Kidney (tissue), 14 donors: ENCODE results near the gene RRP1B. TPM values are rescaled to one million over a fixed set of nuclear protein-coding genes. Genes with fewer than 3 reads are reported as not detected.

Experiments used
- DNase-seq, 5 donors: peaks; one replicate each; pipeline ENCODE4 v3.0.0-alpha.2; 2013 to 2020
- FAIRE-seq: peaks from 2 replicates; lab custom pipeline; 2012; peaks lifted over from hg19 to GRCh38; lab: Jason Lieb, UNC
- H3K27ac ChIP-seq, 2 donors: one replicate each; pipeline ENCODE4 v1.7.0; 2013; ENCODE audit warnings: low read depth in 2 of 2, low read length in 2 of 2, inconsistent platforms in 1 of 2
- H3K27me3 ChIP-seq: one replicate; pipeline ENCODE4 v1.7.1; 2013; ENCODE audit warnings: low read length, inconsistent platforms; ENCODE audit not compliant: control insufficient read depth, insufficient read depth
- H3K36me3 ChIP-seq, 3 donors: one replicate each; pipeline versions ENCODE4 v1.7.0 to v1.7.1; 2013; ENCODE audit warnings: low read length in 3 of 3, control low read depth in 1 of 3, inconsistent platforms in 1 of 3; ENCODE audit not compliant: insufficient read depth in 3 of 3, control insufficient read depth in 2 of 3
- H3K4me1 ChIP-seq, 3 donors: one replicate each; pipeline versions ENCODE4 v1.7.0 to v1.7.1; 2013; ENCODE audit warnings: low read length in 3 of 3, inconsistent platforms in 1 of 3, low read depth in 1 of 3; ENCODE audit not compliant: control insufficient read depth in 2 of 3, insufficient read depth in 2 of 3
- H3K4me3 ChIP-seq, 3 donors: one replicate each; pipeline versions ENCODE4 v1.7.0 to v1.8.1; 2013; ENCODE audit warnings: low read length in 3 of 3, control low read depth in 1 of 3, inconsistent platforms in 1 of 3
- H3K9ac ChIP-seq, 3 donors: one replicate each; pipeline versions ENCODE4 v1.7.0 to v1.7.1; 2013; ENCODE audit warnings: low read length in 3 of 3, control low read depth in 1 of 3, inconsistent platforms in 1 of 3
- H3K9me3 ChIP-seq, 3 donors: one replicate each; pipeline versions ENCODE4 v1.7.0 to v1.7.1; 2013; ENCODE audit warnings: low read length in 3 of 3, control low read depth in 1 of 3, inconsistent platforms in 1 of 3; ENCODE audit not compliant: control insufficient read depth in 2 of 3, insufficient read depth in 1 of 3
- CTCF ChIP-seq: IDR thresholded peaks from 3 replicates; pipeline ENCODE4 v1.5.1; 2012; ENCODE audit warnings: mild to moderate bottlenecking, moderate library complexity, borderline replicate concordance; ENCODE audit not compliant: insufficient read depth; ENCODE audit errors: extremely low read depth
- intact Hi-C: fragments of 100-400 bp; cut with DNase I; formaldehyde crosslinking; loops from one replicate; pipeline ENCODE4 v1.11.1; 2022
- polyA plus RNA-seq: library from polyadenylated mRNA; stranded (reverse); fragments of 350-450 nt; fragmentation: Illumina TruSeq; extraction: RNeasy Lipid Tissue Mini Kit (QIAGEN cat#74804); gene quantifications from one replicate; pipeline ENCODE4 v1.2.3, GENCODE V29; 2014; ENCODE audit warnings: low read depth, low replicate concordance; ENCODE audit not compliant: insufficient read depth
- total RNA-seq: library from RNA; stranded (reverse); fragmentation: NEBNext Ultra II Directional; extraction: Animal tissue kit (Norgen Biotek cat#: 25700); gene quantifications from one replicate; pipeline ENCODE4 v1.2.1, GENCODE V29; 2021
- donor health status: control.
- donor health status: control.
- donor health status: control.
- donor health status: control.
- donor health status: control.
- donor health status: DM: yes; HTN: yes; CAD: no.
- donor health status: Normal renal cell carcinoma (clear cell type).

Gene RRP1B
- total and polyA plus RNA-seq, 2 donors from 2014 or later = 5.0 to 17.8 TPM

DNA sequence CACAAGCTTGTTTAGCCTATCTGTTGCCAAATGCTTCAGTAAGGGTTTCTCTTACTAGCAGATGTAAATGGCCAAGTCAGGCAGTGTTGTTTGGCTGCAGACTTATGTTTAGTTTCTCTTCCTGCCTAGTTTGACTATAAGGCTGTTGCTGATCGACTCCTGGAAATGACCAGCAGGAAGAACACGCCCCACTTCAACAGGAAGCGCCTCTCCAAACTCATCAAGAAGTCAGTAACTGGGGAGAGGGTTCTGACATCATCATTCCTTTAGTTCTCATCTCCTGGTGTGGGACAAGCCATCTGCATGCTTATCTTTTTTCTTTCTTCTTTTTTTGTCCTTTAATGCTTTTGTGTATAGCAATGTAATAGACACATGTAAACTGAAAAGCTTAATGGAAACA is 25.1 kb downstream of the RRP1B start:
- H3K27me3 ChIP-seq = no peaks in the 10 kb centered on the region
- H3K27ac ChIP-seq = no peak overlapping the region
- intact Hi-C loops = no loop called here
- H3K4me3 ChIP-seq = no peak overlapping the region
- no peak for FAIRE-seq
- no peak for TF ChIP-seq CTCF
- H3K36me3 ChIP-seq = peaks cover 5 to 52% (median 33%) of the 10 kb centered on the region in 3 donors
- no peak overlapping the region for H3K9ac ChIP-seq
- DNase-seq = no peak
- no peaks in the 10 kb centered on the region for H3K9me3 ChIP-seq
- H3K4me1 ChIP-seq = no peaks in the 10 kb centered on the region

DNA sequence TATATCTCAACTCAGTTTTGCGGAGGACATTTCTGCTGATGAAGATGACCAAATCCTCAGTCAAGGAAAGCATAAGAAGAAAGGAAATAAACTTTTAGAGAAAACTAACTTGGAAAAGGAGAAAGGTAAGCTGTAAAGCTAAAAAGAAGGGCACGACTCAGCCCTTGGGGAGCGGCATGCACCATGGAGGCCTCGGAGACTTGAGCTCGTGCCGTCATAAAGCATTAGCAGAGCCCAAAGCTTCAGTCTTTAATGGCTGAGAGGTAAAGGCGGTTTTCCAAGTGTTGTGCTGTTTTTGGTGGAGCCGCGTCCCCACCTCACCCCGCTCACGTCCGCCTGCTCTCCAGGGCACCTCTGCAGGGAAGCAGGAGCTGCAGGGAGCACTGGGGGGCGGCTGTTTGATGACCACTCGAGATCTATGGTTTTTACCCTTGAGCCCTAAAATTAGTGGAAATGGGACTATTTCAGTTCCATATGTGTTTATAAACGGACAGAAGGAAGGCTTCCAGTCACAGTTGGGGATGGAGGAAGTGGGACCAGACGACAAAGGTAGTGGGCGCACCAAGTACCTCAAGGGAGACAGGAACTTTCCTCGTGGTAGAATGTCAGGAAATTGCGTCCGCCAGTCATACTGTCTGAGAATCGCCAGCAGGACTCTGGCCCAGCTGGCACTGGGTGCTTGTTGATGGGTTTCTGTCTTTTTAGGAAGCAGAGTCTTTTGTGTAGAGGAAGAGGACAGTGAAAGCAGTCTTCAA is 27.6 kb downstream of the RRP1B start:
- Histone ChIP-seq H3K9me3 (no peaks in the 10 kb centered on the region), H3K27ac (no peak overlapping the region), H3K9ac (no peak overlapping the region), H3K4me1 (no peaks in the 10 kb centered on the region), H3K36me3 (peaks cover 5 to 70% (median 39%) of the 10 kb centered on the region in 3 donors), H3K27me3 (no peaks in the 10 kb centered on the region), H3K4me3 (no peak overlapping the region)
- intact Hi-C loops = no loop called here
- DNase-seq (no peak), FAIRE-seq (no peak)
- no peak for TF ChIP-seq CTCF

DNA sequence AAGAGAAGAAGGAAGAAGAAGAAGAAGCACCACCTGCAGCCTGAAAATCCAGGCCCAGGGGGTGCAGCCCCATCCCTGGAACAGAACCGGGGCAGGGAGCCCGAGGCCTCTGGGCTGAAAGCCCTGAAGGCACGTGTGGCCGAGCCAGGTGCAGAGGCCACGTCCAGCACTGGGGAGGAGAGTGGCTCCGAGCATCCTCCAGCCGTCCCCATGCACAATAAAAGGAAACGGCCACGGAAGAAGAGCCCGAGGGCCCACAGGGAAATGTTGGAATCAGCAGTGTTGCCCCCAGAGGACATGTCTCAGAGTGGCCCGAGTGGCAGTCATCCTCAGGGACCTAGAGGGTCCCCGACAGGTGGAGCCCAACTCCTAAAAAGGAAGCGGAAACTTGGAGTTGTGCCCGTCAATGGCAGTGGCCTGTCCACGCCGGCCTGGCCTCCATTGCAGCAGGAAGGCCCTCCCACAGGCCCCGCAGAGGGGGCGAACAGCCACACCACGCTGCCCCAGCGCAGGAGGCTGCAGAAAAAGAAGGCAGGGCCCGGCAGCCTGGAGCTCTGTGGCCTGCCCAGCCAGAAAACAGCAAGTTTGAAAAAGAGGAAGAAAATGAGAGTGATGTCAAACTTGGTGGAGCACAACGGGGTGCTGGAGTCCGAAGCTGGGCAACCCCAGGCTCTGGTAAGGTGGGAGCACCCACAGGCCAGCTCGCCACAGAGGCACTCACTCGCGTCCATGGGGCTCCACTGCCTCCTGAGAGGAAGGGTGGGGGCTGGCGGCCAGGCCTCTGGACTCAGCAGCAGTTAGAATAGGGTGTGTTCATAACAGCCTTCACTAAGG is 28.4 kb downstream of the RRP1B start:
- H3K9me3 ChIP-seq = no peaks in the 10 kb centered on the region
- no peak overlapping the region for H3K9ac ChIP-seq
- H3K27ac ChIP-seq = no peak overlapping the region
- DNase-seq = no peak
- H3K4me3 ChIP-seq = no peak overlapping the region
- no peaks in the 10 kb centered on the region for H3K27me3 ChIP-seq
- TF ChIP-seq CTCF = no peak
- H3K36me3 ChIP-seq = peaks cover 2 to 64% (median 36%) of the 10 kb centered on the region in 3 donors
- no peaks in the 10 kb centered on the region for H3K4me1 ChIP-seq
- intact Hi-C loops = no loop called here
- FAIRE-seq = no peak
